Measurements from ENCODE around the gene KCTD5. TPM values are rescaled to one million over a fixed set of nuclear protein-coding genes. Genes with fewer than 3 reads are reported as not detected.

Gene KCTD5
- total RNA-seq, 1 experiment from 2014 or later: 27.8 TPM

DNA sequence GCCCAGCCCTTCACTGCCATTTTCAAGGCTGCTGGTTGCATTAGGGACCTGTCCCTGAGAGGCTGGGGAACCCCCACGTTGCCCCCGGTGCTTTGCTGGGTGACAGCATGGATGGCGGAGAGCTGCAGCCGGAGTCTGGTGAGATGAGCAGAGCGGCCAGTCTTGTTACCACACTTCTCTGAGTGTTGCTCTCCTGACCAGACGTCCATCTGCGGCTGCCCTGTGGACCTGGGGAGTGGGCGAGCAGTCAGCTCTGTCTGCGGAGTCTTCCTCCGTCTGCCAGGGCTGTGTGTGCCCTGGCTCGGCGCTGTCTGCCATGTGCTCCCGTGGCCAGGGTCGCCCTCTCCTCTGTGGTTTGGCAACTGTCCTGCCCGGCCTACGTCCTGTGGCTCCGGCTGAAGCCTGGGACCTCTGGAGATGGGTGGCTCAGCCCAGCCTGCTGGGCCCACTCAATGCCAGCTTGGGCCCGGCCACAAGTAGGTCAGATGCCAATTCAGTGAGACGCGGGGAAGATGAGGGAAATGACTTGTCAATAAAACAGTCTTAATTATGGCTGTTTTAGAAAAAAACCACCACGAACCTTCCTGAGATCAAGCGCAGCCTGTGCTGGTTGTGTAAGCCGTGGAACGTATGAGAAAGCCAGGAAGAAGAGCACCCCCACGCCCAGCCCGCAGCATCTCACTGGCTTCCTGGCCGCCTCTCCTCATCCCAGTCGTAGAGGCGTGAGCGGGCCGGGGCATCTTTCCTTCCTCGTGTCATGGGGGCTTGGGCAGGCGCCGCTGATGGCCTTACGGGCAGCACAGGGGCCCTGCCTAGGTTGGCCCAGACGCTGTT, 7.9 kb downstream of the KCTD5 start (continued):
- TF ChIP-seq, protein P1, sequence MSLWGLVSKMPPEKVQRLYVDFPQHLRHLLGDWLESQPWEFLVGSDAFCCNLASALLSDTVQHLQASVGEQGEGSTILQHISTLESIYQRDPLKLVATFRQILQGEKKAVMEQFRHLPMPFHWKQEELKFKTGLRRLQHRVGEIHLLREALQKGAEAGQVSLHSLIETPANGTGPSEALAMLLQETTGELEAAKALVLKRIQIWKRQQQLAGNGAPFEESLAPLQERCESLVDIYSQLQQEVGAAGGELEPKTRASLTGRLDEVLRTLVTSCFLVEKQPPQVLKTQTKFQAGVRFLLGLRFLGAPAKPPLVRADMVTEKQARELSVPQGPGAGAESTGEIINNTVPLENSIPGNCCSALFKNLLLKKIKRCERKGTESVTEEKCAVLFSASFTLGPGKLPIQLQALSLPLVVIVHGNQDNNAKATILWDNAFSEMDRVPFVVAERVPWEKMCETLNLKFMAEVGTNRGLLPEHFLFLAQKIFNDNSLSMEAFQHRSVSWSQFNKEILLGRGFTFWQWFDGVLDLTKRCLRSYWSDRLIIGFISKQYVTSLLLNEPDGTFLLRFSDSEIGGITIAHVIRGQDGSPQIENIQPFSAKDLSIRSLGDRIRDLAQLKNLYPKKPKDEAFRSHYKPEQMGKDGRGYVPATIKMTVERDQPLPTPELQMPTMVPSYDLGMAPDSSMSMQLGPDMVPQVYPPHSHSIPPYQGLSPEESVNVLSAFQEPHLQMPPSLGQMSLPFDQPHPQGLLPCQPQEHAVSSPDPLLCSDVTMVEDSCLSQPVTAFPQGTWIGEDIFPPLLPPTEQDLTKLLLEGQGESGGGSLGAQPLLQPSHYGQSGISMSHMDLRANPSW (CRISPR knock-in tag; conservative IDR thresholded peaks at IDR 0.05; ENCODE audit: low read depth): no peak
- TF ChIP-seq FOXJ3 (CRISPR knock-in tag; IDR thresholded peaks at IDR 0.05; ENCODE audit: borderline replicate concordance) (no peak), CBFB (CRISPR knock-in tag; IDR thresholded peaks at IDR 0.05; ENCODE audit: low read depth) (no peak), NR2C2 (CRISPR knock-in tag; IDR thresholded peaks at IDR 0.05) (no peak), NR1H2 (CRISPR knock-in tag; IDR thresholded peaks at IDR 0.05) (no peak)
- TF ChIP-seq, protein P2, sequence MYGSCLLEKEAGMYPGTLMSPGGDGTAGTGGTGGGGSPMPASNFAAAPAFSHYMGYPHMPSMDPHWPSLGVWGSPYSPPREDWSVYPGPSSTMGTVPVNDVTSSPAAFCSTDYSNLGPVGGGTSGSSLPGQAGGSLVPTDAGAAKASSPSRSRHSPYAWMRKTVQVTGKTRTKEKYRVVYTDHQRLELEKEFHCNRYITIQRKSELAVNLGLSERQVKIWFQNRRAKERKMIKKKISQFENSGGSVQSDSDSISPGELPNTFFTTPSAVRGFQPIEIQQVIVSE (CRISPR knock-in tag; IDR thresholded peaks at IDR 0.05; ENCODE audit: borderline replicate concordance): no peak

DNA sequence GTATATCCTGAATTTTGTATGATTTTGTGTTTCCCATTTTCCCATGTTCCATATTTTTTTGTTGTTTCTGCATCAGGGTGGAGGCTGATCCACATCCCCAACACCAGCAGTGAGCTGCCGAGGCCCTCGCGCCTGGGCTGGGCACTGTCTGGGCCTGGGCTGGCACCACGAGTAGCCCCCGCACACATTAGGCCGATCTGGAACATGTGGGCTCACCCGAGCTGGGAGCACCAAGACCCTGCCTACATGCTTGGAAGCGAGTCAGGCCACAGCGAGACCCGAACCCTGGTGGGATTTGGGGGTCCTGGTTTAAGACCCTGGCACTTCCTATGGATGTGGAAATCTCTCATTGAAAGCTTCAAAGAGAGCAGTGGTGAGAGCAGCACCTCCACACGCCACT, 8.5 kb downstream of the KCTD5 start:
- ChIA-PET POLR2A (interaction anchor here (2.0 kb wide), 1 partner anchor 8 kb away, joined by 6 read pairs; the partner anchor contains the start of gene KCTD5), CTCF (no interaction called here)
- no peak overlapping the region for H3K4me3 Mint-ChIP-seq
- ATAC-seq (no peak), DNase-seq (ENCODE audit: low spot score) (no peak)
- H3K27me3 Mint-ChIP-seq (ENCODE audit: low read depth): no peaks in the 10 kb centered on the region
- H3K27ac Mint-ChIP-seq: no peak overlapping the region; the same call in 1 of the 2 replicates
- no peaks in the 10 kb centered on the region for H3K9me3 Mint-ChIP-seq
- H3K36me3 Mint-ChIP-seq: no peaks in the 10 kb centered on the region
- peaks cover 7% of the 10 kb centered on the region; the same call in 1 of the 2 replicates for H3K4me1 Mint-ChIP-seq
- TF ChIP-seq HMGA2 (CRISPR knock-in tag; IDR thresholded peaks at IDR 0.05) (no peak), ATF1 (CRISPR knock-in tag; IDR thresholded peaks at IDR 0.05) (no peak), ZNF423 (CRISPR knock-in tag; IDR thresholded peaks at IDR 0.05) (no peak), SOX15 (CRISPR knock-in tag; IDR thresholded peaks at IDR 0.05) (no peak), CREM (CRISPR knock-in tag; IDR thresholded peaks at IDR 0.05) (no peak), PRRX2 (CRISPR knock-in tag; IDR thresholded peaks at IDR 0.05) (no peak), RELA (CRISPR knock-in tag; IDR thresholded peaks at IDR 0.05; ENCODE audit: borderline replicate concordance) (no peak), ZNF263 (CRISPR knock-in tag; IDR thresholded peaks at IDR 0.05; ENCODE audit: low read depth) (no peak), NR3C1 (CRISPR knock-in tag; conservative IDR thresholded peaks at IDR 0.05; ENCODE audit: low read depth) (no peak), NR2C2 (CRISPR knock-in tag; IDR thresholded peaks at IDR 0.05) (no peak)
- TF ChIP-seq, protein P3, sequence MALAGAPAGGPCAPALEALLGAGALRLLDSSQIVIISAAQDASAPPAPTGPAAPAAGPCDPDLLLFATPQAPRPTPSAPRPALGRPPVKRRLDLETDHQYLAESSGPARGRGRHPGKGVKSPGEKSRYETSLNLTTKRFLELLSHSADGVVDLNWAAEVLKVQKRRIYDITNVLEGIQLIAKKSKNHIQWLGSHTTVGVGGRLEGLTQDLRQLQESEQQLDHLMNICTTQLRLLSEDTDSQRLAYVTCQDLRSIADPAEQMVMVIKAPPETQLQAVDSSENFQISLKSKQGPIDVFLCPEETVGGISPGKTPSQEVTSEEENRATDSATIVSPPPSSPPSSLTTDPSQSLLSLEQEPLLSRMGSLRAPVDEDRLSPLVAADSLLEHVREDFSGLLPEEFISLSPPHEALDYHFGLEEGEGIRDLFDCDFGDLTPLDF (CRISPR knock-in tag; IDR thresholded peaks at IDR 0.05): no peak
- TF ChIP-seq, protein P4, sequence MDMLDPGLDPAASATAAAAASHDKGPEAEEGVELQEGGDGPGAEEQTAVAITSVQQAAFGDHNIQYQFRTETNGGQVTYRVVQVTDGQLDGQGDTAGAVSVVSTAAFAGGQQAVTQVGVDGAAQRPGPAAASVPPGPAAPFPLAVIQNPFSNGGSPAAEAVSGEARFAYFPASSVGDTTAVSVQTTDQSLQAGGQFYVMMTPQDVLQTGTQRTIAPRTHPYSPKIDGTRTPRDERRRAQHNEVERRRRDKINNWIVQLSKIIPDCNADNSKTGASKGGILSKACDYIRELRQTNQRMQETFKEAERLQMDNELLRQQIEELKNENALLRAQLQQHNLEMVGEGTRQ (CRISPR knock-in tag; IDR thresholded peaks at IDR 0.05): no peak
- TF ChIP-seq, protein P5, sequence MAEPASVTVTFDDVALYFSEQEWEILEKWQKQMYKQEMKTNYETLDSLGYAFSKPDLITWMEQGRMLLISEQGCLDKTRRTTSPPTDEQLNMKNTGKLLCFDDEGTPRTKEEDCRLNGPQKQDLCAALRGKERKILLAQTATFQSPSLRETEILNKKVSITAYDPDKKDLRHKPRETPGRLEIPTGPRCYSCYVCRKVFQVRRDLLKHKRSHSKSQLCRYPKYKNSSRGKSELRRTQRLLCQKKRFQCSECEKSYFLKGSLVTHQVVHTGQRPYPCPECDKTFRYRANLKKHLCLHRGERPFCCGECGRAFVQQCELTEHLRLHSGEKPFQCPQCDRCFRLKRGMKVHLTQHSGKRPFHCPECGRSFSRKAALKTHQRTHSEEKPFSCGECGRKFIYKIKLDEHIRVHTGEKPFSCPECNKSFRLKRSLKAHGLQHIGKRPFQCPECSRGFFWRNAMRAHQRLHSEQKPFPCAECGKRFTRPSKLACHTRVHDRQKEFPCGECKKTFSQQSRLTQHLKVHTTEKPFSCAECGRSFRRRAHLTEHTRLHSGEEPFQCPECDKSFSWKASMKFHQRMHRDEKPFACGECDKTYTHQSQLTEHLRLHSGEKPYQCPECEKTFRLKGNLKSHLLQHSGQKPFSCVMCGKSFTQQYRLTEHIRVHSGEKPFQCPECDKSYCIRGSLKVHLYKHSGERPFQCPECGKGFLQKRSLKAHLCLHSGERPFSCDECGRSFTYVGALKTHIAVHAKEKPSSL (CRISPR knock-in tag; conservative IDR thresholded peaks at IDR 0.05): no peak
- TF ChIP-seq, protein P6, sequence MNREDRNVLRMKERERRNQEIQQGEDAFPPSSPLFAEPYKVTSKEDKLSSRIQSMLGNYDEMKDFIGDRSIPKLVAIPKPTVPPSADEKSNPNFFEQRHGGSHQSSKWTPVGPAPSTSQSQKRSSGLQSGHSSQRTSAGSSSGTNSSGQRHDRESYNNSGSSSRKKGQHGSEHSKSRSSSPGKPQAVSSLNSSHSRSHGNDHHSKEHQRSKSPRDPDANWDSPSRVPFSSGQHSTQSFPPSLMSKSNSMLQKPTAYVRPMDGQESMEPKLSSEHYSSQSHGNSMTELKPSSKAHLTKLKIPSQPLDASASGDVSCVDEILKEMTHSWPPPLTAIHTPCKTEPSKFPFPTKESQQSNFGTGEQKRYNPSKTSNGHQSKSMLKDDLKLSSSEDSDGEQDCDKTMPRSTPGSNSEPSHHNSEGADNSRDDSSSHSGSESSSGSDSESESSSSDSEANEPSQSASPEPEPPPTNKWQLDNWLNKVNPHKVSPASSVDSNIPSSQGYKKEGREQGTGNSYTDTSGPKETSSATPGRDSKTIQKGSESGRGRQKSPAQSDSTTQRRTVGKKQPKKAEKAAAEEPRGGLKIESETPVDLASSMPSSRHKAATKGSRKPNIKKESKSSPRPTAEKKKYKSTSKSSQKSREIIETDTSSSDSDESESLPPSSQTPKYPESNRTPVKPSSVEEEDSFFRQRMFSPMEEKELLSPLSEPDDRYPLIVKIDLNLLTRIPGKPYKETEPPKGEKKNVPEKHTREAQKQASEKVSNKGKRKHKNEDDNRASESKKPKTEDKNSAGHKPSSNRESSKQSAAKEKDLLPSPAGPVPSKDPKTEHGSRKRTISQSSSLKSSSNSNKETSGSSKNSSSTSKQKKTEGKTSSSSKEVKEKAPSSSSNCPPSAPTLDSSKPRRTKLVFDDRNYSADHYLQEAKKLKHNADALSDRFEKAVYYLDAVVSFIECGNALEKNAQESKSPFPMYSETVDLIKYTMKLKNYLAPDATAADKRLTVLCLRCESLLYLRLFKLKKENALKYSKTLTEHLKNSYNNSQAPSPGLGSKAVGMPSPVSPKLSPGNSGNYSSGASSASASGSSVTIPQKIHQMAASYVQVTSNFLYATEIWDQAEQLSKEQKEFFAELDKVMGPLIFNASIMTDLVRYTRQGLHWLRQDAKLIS (CRISPR knock-in tag; IDR thresholded peaks at IDR 0.05; ENCODE audit: borderline replicate concordance): no peak
- TF ChIP-seq, protein P7, sequence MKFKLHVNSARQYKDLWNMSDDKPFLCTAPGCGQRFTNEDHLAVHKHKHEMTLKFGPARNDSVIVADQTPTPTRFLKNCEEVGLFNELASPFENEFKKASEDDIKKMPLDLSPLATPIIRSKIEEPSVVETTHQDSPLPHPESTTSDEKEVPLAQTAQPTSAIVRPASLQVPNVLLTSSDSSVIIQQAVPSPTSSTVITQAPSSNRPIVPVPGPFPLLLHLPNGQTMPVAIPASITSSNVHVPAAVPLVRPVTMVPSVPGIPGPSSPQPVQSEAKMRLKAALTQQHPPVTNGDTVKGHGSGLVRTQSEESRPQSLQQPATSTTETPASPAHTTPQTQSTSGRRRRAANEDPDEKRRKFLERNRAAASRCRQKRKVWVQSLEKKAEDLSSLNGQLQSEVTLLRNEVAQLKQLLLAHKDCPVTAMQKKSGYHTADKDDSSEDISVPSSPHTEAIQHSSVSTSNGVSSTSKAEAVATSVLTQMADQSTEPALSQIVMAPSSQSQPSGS (CRISPR knock-in tag; IDR thresholded peaks at IDR 0.05; ENCODE audit: borderline replicate concordance, low read depth): no peak
